ENCODE data around the gene PLEKHG7. TPM values are rescaled to one million over a fixed set of nuclear protein-coding genes. Genes with fewer than 3 reads are reported as not detected.

Gene PLEKHG7
- total RNA-seq, 1 experiment from 2014 or later = 1.3 TPM

DNA sequence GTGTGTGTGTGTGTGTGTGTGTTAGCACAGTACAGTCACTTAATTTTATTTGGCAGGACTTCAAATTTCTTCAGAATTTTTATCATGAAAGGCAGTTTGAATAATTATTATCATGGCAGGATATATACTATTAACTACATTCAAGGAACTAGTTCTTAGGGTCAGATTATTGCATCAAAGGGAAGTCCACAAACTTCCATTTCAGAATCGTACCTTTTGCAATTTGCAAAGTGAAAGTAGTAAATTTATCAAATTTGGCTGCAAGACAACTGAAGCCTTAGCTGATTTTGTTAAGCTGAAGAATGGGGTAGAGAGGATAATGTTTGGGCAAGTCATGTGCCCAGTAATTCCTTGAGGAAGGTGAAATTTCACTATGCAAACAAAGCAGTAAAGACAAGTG lies 68.2 kb downstream of the PLEKHG7 start:
- Mint-ChIP-seq H3K9me3 (ENCODE audit: low read depth, unreplicated experiment) (no peaks in the 10 kb centered on the region), H3K27me3 (ENCODE audit: unreplicated experiment) (no peaks in the 10 kb centered on the region), H3K4me1 (ENCODE audit: low read depth, unreplicated experiment) (peaks cover 15% of the 10 kb centered on the region), H3K27ac (ENCODE audit: unreplicated experiment) (no peak overlapping the region), H3K4me3 (ENCODE audit: low read depth, unreplicated experiment) (no peak overlapping the region), H3K36me3 (ENCODE audit: insufficient read depth, unreplicated experiment) (no peaks in the 10 kb centered on the region)
- no peak for DNase-seq
- TF ChIP-seq, protein P1, sequence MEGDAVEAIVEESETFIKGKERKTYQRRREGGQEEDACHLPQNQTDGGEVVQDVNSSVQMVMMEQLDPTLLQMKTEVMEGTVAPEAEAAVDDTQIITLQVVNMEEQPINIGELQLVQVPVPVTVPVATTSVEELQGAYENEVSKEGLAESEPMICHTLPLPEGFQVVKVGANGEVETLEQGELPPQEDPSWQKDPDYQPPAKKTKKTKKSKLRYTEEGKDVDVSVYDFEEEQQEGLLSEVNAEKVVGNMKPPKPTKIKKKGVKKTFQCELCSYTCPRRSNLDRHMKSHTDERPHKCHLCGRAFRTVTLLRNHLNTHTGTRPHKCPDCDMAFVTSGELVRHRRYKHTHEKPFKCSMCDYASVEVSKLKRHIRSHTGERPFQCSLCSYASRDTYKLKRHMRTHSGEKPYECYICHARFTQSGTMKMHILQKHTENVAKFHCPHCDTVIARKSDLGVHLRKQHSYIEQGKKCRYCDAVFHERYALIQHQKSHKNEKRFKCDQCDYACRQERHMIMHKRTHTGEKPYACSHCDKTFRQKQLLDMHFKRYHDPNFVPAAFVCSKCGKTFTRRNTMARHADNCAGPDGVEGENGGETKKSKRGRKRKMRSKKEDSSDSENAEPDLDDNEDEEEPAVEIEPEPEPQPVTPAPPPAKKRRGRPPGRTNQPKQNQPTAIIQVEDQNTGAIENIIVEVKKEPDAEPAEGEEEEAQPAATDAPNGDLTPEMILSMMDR (IDR thresholded peaks at IDR 0.05; ENCODE audit: unreplicated experiment) = no peak
- intact Hi-C loops (cut with micrococcal nuclease; ENCODE audit: unreplicated experiment) = no loop called here
- CTCF ChIA-PET = interaction anchor here (0.7 to 0.8 kb wide), 3 partner anchors 58 to 1478 kb away, joined by 3 to 4 read pairs (median 4); no protein-coding TSS in a partner anchor
- no TSS peak for BruUV-seq (replicated peaks)

DNA sequence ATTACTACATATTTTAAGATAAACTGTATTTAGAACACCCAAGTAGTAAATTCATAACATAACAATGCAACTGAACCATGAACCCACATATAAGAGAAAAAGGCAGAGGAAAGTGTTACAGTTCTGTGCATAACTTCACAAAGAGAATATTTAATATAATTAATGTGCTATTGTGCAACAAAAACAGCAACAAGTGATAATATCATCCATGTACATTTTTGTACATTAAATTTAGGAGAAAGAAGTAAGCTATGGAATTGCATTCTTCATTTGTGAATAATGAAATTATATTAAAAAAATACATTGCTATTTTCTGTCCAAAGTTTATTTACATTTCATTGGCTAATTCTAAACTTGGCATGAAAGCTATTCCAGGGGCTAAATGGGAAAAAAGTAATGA lies 72.6 kb downstream of the PLEKHG7 start:
- TF ChIP-seq, protein P1 (IDR thresholded peaks at IDR 0.05; ENCODE audit: unreplicated experiment) = no peak
- BruUV-seq (replicated peaks) = TSS peak; percentile 23
- CTCF ChIA-PET = no interaction called here
- H3K27ac Mint-ChIP-seq (ENCODE audit: unreplicated experiment) = no peak overlapping the region
- no peaks in the 10 kb centered on the region for H3K9me3 Mint-ChIP-seq (ENCODE audit: low read depth, unreplicated experiment)
- H3K4me1 Mint-ChIP-seq (ENCODE audit: low read depth, unreplicated experiment) = peaks cover 7% of the 10 kb centered on the region
- H3K27me3 Mint-ChIP-seq (ENCODE audit: unreplicated experiment) = no peaks in the 10 kb centered on the region
- intact Hi-C loops (cut with micrococcal nuclease; ENCODE audit: unreplicated experiment) = no loop called here
- no peak for DNase-seq
- H3K36me3 Mint-ChIP-seq (ENCODE audit: insufficient read depth, unreplicated experiment) = no peaks in the 10 kb centered on the region
- H3K4me3 Mint-ChIP-seq (ENCODE audit: low read depth, unreplicated experiment) = no peak overlapping the region

DNA sequence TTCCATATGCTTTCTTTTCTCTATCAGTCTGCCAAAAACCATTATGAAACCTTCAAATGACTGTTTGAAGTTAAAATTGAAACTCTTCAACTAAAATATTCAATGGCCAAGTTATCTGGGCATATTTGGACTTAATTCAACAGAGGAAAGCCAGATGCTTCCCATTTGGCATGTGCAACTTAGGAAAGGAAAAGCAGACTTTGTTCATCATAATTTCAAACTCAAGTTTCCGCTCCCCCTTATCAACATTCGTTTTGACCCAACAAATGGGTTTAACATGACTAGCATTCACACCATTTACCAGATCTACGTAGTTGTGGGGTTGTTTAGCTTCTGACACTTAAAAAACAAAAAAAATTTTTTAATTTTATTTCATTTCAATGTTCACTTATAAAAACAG lies 75.7 kb downstream of the PLEKHG7 start:
- H3K4me1 Mint-ChIP-seq (ENCODE audit: low read depth, unreplicated experiment) = no peaks in the 10 kb centered on the region
- H3K27ac Mint-ChIP-seq (ENCODE audit: unreplicated experiment) = no peak overlapping the region
- intact Hi-C loops (cut with micrococcal nuclease; ENCODE audit: unreplicated experiment) = no loop called here
- DNase-seq = no peak
- H3K27me3 Mint-ChIP-seq (ENCODE audit: unreplicated experiment) = no peaks in the 10 kb centered on the region
- CTCF ChIA-PET = no interaction called here
- H3K4me3 Mint-ChIP-seq (ENCODE audit: low read depth, unreplicated experiment) = no peak overlapping the region
- TF ChIP-seq, protein P1 (IDR thresholded peaks at IDR 0.05; ENCODE audit: unreplicated experiment) = no peak
- no peaks in the 10 kb centered on the region for H3K36me3 Mint-ChIP-seq (ENCODE audit: insufficient read depth, unreplicated experiment)
- H3K9me3 Mint-ChIP-seq (ENCODE audit: low read depth, unreplicated experiment) = no peaks in the 10 kb centered on the region
- BruUV-seq (replicated peaks) = no TSS peak

DNA sequence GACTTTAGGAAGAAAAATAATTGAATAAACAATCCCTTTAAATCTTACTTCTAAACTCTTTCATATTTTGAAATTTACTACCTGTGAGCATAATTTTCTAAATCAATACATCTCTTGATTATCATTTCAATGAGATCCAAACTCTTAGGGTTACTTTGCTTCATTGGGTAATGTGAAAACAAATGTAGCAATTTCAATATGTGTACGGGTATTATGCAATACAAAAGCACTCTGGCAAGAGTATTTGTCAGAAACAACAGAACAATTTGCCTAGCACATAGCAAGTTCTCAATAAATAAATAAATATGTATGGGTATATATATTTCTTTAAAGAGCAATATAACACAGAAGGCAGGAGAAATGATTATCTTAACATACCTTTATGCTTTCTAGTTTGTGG lies 77.1 kb downstream of the PLEKHG7 start:
- no peak overlapping the region for H3K27ac Mint-ChIP-seq (ENCODE audit: unreplicated experiment)
- no peaks in the 10 kb centered on the region for H3K36me3 Mint-ChIP-seq (ENCODE audit: insufficient read depth, unreplicated experiment)
- no peak for DNase-seq
- peaks cover under 1% of the 10 kb centered on the region for H3K4me1 Mint-ChIP-seq (ENCODE audit: low read depth, unreplicated experiment)
- CTCF ChIA-PET = no interaction called here
- no peak overlapping the region for H3K4me3 Mint-ChIP-seq (ENCODE audit: low read depth, unreplicated experiment)
- H3K9me3 Mint-ChIP-seq (ENCODE audit: low read depth, unreplicated experiment) = no peaks in the 10 kb centered on the region
- BruUV-seq (replicated peaks) = no TSS peak
- intact Hi-C loops (cut with micrococcal nuclease; ENCODE audit: unreplicated experiment) = no loop called here
- TF ChIP-seq, protein P1 (IDR thresholded peaks at IDR 0.05; ENCODE audit: unreplicated experiment) = no peak
- H3K27me3 Mint-ChIP-seq (ENCODE audit: unreplicated experiment) = no peaks in the 10 kb centered on the region
